HG03342 (cell line): ENCODE results near the gene WDR77.

Source experiments
- ATAC-seq: cut with Tn5 transposase; IDR thresholded peaks from one replicate; pipeline ENCODE4 v1.9.1; 2021; ENCODE audit warnings: mild to moderate bottlenecking, moderate library complexity; ENCODE audit not compliant: unreplicated experiment

Gene WDR77

DNA sequence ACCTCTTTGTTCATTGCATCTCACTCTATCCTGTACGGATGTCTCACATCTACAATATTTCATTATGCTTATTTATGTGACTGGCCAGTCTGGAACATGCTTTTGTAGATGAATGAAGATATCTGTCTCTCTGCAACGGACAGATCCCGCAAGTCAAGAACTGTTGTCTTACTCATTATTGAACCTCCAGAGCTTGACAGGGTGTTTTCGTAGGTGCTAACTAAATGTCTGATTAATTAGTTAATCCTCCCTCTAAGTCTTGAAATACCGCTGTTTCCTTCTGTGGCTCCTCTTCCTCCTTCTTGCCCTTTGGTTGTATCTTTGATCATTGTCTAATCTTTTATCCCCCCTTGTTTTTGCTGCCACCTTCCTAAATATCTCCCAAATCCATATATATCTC lies 21.5 kb upstream of the WDR77 start:
- no peak for ATAC-seq

DNA sequence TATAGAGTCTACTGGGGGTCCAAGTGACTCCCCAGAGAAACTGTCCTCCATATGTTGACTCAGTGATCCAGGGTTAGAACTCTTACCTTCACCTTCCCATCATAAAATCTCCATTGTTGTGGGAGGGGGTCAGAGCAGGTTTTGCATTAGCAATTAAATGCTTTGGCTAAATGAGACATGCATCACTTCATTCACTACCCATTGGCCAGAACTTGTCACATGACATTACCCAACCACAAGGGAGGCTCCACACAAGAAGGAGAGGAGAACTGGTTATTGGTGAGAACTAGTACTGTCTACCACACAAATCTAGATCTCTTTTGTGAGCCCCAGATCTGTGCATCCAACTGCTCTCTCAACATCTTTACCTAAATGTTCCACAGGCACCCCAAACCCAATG lies 20.5 kb upstream of the WDR77 start:
- no peak for ATAC-seq

GRCh38 chr1:111468717-111469100 lies 19.7 kb upstream of the WDR77 start:
- no peak for ATAC-seq

- ATAC-seq: no peak
These were observed 19.0 kb upstream of the WDR77 start for GRCh38 chr1:111467865-111468716.

- no peak for ATAC-seq
These were observed 17.4 kb upstream of the WDR77 start for GRCh38 chr1:111466480-111466879.

DNA sequence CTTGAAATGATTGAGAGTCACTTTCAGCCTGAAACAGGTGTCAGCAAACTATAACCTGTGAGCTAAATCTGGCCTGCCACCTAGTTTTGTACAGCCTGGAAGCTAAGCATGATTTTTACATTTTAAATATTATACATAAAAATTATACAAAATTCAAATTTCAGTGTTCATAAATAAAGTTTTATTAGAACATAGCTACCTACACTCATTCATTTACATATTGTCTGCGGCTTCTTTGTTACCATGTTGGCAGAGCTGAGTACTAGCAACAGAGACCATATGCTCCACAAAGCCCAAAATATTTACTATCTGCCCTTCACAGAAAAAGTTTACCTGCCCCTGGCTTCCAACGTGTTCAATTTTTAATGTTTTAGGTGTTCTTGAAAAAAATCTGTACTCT lies 16.7 kb upstream of the WDR77 start:
- no peak for ATAC-seq

DNA sequence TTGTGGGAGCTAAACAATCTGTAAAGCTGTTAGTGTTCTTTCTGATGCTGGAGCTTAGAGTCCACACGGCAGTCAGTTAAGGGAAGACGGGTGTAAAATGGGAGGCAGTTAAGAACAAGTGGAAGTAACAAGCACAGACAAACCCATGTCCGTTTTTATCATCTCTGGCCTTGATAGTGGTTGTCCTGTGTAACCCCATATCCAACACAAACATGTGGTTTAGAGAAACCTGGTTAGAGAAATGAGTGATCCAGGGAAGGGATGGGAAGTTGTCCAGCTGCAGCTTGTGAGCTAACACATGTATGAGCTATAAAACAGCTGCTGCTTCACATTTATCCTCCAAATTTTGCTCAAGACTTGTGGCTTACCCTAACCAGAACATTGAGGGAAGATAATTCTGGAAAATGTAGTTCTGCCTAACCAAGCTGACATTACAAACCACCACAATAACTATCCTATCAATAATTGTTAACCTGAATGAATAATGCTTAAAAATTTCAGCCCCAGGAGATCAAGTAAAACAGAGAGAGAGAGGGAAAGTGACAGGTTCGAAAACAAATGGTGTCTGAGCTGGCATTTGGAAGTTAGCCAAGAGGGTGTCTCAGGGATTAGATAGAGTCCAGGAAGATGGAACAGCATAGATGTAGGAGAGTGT lies 14.1 kb upstream of the WDR77 start:
- no peak for ATAC-seq

DNA sequence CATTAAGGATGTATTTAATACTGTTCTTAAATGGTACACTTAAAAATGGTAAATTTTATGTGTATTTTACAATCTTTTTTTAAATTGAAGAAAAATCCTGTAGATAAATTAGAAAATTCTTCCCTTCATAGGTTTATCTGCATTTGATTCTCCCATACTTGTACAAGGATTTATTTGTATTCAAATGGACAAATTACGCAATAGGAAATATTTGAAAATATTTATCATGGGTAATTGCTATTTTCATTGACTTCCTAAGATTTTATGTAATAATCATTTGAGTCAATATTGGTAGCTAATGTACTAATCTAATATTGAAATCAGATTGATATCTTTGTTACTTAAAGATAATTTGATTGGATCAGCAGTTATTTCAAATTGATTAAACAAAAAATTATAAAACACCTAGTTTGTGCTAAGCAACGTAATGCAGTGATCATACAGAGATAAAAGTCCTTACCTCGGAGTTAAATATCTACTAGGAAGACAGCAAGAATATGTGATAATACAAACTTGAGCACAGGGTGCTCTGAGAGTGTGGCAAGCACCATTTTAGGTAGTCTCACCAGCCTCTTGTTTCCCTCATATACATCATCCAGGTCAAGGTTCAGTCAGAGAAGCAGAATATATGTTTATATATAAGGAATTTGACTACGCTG lies 13.4 kb upstream of the WDR77 start:
- no peak for ATAC-seq

DNA sequence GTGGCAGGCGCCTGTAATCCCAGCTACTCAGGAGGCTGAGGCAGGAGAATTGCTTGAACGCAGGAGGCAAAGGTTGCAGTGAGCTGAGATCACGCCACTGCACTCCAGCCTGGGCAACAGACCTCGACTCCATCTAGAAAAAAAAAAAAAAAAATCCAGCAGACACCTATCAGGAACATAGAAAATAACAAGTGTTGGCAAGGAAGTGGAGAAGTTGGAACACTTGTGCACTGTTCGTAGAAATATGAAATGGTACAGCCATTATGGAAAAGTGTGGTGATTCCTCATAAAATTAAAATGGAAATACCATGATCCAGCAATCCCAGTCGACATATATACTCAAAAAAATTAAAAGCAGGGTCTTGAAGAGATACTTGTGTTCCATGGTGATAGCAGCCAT lies 12.7 kb upstream of the WDR77 start:
- no peak for ATAC-seq

DNA sequence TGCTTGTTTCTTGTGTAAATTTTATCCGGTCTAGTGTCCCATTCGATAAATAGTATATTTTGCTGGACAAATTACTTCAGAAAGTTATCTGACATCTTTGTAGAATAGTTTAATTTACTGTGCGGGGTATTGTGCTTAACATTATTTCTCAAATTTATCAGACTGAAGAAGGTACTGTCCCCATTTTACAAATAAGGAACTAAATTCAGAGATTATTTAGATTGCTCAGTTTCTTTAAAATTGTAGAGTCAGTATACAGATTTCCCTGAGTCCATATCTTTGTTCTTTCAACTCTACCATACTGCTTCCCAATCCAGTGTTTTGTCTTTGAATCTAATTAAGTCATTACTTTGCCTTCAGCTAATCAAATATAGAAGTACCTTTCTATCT lies 6.6 kb upstream of the WDR77 start:
- ATAC-seq: no peak

DNA sequence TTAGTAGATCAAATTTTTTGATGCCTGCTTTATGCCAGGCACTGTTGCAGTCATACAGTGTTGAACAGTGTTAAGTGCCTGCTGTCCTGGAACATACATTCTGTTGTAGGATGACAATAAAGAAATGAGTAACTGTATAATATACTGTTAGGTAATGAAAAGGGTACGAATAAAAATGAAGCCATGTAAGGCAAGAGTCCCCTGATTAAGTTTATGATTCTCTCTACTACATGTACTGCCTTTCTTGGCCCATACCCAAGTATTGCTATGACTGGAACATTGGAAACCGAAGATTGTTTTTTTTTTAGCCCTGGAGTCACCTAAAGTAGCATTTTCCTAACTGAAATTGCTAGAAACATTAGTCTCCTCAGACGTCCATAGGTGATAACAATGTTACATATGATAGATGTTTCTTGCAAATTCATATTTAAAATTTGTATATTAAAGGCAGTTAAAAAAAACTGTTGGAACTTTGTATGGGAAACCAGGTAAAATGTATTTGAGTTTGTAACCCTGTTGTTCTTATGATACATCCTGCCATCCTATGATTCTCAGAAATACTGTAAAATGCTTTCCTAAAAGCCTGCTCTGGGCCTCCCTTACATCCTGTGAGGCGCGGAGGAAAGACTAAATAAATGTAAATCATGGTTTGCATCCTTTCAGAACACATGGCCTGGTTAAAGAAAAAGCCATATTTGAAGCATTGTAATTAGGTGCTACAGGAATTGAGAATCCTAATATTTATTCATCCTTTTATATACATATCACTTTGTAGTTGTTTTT lies 6.0 kb upstream of the WDR77 start:
- ATAC-seq: no peak

DNA sequence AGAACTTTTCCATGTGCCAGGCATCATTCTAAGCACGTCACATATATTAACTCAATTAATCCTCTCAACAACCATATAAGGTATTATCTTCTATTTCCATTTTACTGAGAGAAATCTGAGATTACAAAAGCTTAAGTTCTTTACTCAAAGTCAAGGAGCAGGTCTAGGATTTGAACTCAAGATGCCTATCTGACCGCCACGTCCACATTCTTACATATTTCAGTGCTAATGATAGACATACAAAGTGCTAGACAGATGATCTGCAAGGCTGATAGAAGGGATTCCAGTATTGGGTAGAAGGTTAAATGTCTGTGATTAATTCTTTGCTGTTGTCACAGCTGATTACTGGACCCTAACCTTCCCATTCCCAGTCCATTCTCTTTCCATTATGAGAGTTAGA lies 4.7 kb upstream of the WDR77 start:
- no peak for ATAC-seq

GRCh38 chr1:111452581-111452980 lies 3.5 kb upstream of the WDR77 start:
- ATAC-seq: no peak

DNA sequence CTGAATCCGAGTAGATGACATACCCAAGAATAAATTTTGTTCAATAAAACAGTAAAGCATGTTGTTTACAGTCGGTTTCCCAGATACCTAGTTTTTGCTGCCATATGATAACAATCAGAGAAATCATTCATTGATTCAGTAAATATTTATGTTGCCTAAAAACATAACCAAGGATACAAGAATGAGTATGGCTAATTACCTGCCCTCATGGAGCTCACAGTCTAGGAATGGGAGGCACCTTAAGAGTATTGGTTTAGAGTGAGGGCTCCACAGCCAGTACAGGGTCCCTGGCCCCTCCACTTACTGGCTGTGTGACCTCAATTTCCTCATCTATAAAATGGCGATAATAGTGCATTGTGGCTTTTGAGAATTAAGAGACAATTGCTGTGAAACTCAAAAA lies 1.1 kb upstream of the WDR77 start:
- ATAC-seq: no peak

DNA sequence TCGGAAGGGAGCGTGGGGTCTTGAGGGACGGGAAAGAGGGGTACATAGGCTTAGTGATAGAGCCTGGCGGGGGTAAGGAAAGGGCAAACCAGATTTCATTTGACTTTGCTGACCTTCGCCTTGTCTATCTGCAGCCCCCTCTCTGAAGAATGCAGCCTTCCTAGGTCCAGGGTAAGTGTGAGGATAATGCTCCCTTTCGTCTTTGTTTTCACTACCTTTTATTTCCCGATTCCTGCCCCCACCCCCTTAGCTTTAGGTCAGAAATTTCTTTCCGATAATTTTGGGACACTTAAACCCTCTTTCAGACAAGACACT lies 604 bp upstream of the WDR77 start:
- ATAC-seq: no peak

DNA sequence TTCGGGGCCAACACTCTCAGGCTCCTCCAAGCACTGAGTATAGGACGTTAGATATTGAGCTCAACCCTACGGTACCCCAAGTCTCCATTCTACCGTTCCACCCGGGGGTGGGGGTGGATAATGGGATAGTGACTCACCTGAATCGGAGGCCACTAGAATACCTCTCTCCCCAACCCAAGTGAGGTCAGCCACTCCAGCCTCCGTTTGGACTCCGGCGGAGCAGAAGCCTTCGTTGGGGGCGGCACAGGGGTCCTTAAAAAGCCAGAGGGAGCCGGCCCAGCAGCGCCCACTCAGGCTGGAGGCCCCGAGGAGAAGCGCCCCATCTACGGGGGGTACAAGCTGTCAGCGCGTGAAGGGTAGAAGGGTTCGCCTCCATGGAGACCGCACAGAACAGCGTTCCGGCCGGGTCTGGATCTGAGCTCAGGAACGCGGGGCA lies 556 bp downstream of the WDR77 start:
- no peak for ATAC-seq

DNA sequence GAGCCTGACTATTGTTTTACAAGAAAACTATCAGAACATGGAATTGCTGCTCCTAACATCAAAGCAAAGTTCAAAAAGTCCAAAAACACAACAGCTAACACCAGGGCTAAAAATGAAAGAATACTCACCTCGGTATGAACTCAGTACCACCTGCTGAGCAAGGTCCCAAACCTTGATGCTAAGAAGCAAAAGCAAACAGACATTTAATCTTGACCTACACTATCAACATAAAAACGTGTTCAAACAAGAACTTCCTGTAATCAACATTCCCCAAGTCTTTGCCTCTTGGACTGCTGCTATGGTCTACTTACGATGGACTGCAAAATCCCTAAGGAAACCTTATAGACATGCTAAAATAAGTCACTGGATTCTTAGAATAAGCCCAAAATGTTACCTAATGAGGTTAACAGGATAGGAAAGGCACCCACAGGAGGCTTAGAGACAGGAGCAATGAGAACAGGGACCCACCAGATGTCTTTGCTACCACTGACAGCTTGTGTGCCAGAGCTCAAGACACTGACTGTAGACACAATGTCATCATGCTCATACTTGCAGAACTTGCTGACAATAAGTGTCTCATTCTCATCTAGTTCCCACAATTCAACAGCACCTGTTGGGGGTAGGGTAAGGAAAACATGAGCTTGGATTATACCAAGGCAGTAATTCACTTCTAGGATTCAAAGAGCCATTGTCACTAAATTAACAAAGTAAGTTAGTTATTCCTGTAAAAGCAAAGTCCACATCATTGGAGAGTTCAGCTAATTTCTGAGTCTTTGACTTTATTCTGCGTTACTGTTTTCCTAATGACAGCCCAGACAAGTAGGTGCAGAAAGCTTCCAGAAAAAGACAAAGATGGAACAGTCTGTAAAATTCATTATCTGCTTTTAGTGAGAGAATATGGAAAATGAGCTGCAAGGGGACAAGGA lies 1.8 kb downstream of the WDR77 start:
- ATAC-seq: no peak

DNA sequence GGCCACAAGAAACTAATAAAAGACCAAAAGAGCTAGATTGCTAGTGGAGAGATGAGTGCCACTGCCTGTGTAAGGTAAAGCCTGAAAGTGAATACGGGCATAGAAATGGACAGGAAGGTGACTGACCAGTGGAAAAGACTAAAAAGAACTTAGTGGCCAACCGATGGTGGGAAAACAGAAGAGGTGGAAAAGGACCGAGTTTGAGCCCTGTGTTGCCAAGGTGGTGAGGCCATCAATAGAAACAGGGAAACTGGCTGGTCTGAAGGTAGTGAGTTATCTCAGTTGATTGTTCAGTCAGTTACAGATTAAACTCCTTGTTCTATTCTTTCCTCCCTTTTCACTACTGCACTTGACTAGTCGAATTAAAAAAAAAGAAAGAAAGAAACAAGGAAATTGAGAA lies 2.5 kb downstream of the WDR77 start:
- ATAC-seq: no peak

DNA sequence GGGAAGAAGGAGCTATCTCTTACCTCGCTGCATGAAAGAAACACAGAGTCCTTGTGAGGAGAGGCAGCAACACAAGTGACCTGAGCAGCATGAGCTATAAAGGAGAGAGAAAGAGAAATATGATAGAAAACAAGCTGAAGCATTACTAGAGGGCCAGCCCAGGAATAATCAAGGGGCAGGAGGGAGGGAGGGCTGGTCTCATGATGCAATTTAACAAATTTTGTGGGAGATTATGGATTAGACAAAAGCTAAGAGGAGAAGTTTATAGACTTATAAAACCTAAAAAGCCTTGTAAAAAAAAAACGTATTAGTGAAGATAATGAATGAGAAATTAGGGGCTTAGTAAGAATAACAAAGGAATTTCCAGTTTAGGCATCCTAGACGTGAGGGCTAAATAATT lies 5.0 kb downstream of the WDR77 start:
- ATAC-seq: no peak

GRCh38 chr1:111442457-111442856 lies 6.6 kb downstream of the WDR77 start:
- ATAC-seq: no peak
